HG03342 (cell line): Measurements from ENCODE around the gene FAM210A.
"Not testable (repeated sequence)": the region's sequence is repeated elsewhere in the genome, so short reads cannot be mapped to it uniquely, and the experiment has no call there.

Experiments
- ATAC-seq: cut with Tn5 transposase; IDR thresholded peaks from one replicate; pipeline ENCODE4 v1.9.1; 2021; ENCODE audit warnings: mild to moderate bottlenecking, moderate library complexity; ENCODE audit not compliant: unreplicated experiment

Gene FAM210A

DNA sequence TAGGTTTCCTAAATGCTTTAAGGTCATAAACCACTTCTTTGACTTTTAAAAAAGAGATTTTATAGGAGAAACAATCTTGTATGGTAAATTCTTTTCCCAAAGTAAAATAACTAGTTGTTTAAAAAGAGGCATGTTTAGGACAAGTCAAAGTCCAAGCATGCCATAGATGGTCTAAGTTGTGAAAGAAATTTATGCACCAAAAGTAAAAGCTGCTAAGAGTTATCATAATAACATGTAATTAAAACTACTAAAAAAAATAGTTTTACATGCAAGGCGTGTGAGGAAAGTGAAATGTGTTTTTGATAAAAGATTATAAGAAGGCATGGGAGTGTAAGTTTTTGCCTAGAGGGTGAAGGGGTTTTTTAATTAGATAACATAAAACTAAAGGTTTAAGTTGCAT is 22.5 kb downstream of the FAM210A start:
- no peak for ATAC-seq

DNA sequence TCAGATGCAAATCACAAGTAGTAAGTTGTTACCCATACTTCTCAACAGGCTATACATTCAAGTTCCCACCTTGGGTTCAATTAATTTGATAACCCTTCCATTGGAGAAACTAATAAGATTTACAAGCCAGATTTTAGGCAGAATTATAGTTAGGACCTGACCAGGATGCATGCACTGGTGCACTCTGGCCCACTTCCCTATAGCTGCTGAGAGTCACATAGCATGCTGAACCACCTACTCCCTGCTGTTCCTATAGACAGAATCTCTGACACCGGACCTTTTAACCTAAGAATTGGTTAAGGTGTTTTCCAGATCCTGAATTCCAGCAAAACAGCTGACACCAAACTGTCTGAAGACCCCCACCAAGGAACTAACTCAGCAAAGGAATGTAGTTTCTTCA is 26.2 kb downstream of the FAM210A start:
- no peak for ATAC-seq

DNA sequence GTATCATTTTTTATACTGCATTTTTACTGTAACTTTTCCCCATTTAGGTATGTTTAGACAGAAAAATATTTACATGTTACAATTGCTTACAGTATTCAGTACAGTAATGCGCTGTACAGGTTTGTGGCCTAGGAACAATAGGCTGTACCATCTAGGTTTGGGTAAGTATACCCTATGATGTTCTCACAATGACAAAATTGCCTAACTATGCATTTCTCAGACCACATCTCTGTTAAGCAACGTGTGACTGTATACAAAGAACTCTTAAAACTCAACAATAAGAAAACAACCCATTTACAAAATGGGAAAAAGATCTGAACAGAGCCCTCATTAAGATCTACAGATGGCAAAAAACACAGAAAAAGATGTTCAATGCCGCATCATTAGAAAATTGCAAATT is 29.4 kb downstream of the FAM210A start:
- no peak for ATAC-seq

DNA sequence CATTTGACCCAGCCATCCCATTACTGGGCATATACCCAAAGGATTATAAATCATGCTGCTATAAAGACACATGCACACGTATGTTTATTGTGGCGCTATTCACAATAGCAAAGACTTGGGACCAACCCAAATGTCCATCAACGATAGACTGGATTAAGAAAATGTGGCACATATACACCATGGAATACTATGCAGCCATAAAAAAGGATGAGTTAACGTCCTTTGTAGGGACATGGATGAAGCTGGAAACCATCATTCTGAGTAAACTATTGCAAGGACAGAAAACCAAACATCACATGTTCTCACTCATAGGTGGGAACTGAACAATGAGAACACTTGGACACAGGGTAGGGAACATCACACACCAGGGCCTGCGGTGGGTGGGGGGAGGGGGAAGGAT is 31.0 kb downstream of the FAM210A start:
- ATAC-seq: not testable (repeated sequence)

DNA sequence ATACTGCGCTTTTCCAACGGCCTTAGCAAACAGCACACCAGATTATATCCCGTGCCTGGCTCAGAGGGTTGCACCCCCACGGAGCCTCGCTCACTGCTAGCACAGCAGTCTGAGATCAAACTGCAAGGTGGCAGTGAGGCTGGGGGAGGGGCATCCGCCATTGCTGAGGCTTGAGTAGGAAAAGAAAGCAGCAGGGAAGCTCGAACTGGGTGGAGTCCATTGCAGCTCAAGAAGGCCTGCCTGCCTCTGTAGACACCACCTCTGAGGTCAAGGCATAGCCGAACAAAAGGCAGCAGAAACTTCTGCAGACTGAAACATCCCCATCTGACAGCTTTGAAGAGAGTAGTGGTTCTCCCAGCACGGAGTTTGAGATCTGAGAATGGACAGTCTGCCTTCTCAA is 36.3 kb downstream of the FAM210A start:
- ATAC-seq: not testable (repeated sequence)

DNA sequence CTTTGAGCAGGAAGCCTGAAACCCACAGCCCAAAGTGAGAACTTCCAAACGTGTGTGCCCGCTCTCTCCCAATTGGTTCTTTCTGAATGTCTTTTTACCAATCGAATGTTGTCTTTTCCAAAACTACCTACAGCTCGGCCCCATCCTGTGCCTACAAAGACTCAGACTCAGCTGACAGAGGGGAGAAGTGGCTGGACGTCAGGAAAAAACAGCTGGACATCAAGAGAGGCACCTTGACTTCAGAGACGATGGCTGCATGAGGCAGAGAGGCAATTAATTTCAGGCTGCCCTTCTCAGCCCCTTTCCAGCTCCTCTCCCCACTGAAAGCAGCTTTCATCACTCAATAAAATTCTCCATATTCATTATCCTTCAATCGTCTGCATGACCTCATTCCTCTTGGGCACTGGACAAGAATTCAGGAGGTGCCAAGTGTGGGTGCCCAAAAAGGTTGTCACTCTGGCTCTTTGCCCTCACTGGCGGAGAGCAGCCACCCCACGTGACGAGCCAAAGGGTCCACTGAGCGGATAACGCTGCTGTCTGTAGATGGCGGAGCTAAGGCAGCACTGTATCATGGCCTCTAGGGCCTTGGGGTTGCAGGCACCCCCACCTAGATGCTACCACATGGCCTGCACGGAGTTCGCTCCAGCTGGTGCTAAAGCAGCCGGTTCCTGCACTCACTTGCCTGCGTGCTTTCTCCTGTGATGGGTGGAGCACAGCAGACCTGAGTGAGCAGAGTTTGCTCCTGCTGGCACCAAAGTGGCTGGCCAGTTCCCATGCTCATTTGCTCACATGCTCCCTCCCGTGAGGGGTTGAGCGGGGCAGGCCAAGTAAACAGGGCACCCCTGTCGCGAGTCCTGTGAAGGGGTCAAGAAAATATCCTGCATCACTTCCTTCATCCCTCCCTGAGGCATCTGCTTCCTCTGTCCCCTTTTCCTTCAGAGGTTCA is 37.9 kb downstream of the FAM210A start:
- no peak for ATAC-seq

DNA sequence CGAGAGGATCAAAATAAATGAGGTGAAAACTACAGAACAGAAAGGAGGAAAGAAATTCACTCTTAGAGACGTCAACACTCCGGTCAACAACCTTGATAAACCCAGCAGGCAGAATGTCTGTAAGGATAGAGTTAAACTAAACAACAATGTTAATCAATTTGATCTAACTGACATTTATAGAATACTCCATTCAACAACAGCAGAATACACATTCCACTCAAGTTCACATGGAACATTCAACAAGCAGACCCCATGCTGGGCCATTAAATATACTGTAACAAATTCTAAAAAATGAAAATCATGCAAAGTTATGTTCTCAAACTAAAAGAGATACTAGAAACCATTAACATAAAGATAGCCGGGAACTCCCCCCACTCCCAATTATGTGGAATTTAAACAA is 41.8 kb downstream of the FAM210A start:
- ATAC-seq: no peak

DNA sequence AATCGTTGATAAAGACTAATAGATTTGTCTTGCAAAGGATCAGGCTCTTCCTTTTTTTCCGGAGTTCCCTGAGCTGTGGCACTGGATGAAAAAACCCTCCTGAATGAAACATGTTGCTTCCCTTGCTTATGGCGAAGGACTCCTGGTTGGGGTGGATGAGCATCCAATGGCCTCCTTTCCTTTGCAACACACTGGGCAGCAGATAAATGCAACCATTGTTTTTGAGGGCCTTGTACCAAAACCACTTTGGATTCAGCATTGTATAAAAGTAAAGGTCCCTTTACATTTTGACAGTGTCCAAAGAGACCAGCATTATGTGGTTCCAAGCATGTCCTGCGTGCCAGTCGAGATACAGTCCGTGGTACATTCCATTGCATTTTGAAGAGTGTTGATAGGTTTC is 44.7 kb downstream of the FAM210A start:
- no peak for ATAC-seq

DNA sequence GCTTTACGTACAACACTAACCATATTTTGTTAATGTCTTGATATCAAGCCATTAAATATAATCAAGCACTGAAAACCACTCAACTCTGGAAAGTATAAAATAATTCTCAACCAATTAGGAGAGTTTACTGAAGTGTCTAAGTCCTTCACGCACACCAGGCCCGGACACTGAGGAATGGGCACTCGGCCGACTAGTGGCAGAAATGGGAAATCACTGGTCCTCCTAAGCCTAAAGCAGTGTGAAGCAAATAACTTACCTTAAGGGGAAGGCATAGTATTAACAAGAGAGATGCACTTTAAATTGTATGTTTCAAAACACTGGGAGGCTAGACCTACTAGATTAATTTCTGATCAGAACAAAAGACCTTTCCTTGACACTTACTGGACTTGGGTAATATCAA is 45.7 kb downstream of the FAM210A start:
- ATAC-seq: peak; percentile 49

DNA sequence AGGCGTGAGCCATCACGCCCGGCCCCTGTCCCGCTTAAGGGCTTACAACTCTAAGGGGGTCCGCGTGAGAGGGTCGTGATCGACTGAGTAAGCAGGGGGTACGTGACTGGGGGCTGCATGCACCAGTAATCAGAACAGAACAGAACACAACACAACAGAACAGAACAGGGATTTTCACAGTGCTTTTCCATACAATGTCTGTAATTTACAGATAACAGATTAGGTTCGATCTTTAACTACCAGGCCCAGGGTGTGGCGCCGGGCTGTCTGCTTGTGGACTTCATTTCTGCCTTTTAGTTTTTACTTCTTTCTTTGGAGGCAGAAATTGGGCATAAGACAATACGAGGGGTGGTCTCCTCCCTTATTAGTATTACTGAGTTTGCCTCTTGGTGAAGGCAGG is 49.0 kb downstream of the FAM210A start:
- not testable (repeated sequence) for ATAC-seq

DNA sequence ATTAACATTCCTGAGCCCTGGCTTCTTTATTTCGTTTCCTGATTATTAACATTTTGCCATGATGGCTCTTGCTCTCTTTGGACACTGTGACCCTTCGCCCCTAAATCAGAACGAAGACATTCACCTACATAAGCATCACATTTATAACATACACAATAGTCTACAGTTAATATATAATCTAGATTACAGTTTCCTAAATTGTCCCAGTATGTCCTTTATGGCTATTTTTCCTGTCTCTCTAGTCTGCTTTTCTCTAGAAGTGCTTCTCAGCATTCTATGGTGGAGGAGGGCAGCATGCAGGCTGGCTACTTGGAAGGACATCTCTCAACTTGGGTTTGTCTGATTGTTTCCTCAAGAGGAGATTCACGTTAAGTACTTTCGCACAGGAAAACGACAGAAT is 49.9 kb downstream of the FAM210A start:
- no peak for ATAC-seq

DNA sequence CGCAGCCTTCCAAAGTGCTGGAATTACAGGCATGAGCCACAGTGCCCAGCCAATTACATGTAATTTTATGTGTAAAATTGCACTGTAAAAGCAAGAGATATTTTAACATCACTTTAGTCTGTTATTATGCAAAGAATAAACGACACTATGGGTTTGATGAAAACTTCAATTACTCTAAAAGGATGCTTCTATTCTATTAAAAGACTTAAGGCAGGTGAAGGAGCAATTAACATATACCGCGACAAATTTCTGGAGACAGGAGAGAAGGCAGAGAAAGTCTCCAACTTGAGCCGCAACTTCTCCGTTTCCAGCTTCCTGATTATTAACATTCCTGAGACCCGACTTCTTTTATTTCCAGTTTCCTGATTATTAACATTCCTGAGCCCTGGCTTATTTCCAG is 53.7 kb downstream of the FAM210A start:
- no peak for ATAC-seq

DNA sequence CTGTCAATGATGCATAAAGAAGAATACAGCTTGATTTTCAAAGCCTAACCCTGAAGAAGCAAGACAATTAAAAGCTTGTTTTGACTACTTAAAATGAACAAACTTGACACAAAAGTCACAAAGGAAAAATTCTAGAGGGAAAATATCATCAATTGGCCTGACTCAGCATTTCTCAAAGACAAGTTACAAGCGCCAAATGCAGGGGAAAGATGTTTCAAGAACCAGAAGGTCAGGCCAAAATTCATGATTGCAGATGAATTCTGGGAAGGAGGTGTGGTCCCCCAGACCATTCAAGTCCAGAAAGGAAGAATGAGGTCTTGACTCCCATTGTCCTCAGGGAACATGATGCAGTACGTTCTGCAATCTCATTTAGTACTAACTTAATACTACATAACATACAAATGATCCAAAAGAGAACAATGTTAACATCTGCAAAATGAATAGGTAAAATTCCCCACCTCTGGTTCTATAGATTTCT is 64.5 kb downstream of the FAM210A start:
- no peak for ATAC-seq

DNA sequence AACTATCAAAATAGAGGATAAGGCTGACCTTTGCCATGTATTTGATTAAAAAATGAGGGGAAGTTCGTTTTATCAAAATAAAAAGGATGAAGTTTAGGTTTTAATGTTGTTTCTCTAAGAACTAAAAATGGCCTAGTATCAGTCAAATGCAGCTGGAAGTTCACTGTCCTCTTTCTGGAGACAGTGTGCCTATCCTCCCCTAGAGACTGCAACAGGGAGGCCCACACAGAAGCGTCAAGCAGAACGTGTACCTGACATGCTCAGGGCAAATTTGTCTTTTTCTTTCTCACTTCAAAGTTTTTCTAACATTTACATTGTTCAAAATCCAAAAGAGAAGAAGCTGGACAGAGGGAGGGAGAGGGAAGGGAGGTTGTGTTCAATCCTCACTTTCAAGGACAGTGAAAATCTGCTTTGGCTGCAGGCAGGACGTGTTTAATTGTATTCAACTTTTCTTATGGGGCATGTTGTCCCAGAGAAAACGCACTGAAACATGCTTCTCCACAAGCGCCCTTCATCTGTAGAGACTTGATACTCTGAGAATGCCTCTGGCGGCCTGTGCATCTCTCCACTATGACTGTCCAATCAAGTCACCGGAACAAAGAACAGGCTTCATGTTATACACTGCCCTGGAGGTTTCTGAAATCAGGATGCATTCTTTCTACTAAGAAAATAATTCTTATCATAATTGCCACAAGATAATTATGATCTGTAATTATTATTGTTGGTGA is 65.1 kb downstream of the FAM210A start:
- ATAC-seq: no peak

DNA sequence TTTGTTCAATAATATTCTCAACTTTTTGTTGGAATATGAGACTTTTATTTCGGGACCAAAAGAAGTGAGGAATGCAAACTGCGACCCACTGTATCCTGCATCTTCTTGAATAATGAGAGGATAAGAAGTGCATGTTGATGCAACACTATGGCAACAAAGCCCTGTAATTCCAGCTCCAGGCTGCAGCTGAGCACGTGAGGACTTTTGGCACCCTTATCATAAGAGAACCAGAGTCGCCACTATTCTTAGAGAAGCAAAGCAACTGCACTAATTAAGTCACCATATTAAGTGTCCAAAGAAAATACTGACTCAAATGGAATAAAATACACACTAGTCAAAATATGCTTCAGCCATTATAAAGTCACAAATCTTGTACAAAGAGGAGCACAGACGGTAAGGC is 65.8 kb downstream of the FAM210A start:
- ATAC-seq: no peak

DNA sequence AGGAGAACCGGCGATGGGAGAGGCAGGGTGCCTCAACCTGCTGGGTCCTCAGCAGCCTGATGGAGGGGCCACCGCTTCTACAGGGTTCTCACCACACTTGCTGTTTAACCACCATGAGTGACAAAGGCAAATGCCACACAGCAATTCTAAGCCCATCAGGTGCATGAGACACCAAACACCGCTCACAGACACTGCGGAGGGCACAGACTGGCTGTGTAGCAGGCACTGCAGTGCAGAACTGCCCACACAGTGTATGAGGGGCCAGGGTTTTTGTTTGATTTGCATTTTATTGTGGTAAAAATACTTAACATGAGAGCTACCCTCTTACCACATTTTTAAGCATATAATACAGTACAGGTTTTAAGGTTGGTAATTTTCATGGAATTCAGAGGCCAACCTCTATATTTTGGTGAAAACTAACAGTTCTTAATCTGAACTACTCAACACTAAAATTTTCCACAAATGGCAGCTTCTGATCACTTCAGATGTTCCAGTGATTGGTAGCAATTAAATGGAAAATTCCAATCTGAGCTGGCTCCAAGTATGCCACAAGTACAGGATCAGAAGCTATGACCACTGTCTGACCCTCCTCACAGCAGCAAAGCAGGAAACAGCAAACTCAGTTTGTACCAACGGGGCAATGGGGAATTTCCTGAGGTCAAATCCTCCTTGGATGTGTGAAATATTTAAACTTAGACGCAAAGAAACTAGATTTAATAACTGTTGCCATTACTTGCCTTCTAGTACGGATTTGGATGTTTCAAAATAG is 67.7 kb downstream of the FAM210A start:
- no peak for ATAC-seq

DNA sequence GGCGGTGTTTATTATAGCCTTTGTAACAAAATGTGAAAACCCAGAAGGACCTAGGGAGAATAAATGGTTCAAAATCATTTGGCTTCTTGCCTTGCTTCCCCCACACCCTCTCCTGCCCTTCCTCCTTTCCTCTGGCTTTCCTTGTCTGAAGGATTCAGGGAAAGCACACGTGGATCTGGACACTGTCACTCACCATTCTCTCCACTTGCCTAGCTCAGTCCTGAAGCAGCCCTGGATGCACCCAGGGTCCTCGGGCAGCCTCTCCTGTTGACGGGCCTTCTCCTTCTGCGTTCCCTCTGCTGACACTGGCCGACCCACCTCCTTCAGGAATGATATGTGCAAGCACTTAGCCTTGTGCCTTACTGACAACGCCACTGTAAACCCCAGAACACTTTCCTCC is 68.4 kb downstream of the FAM210A start:
- no peak for ATAC-seq

DNA sequence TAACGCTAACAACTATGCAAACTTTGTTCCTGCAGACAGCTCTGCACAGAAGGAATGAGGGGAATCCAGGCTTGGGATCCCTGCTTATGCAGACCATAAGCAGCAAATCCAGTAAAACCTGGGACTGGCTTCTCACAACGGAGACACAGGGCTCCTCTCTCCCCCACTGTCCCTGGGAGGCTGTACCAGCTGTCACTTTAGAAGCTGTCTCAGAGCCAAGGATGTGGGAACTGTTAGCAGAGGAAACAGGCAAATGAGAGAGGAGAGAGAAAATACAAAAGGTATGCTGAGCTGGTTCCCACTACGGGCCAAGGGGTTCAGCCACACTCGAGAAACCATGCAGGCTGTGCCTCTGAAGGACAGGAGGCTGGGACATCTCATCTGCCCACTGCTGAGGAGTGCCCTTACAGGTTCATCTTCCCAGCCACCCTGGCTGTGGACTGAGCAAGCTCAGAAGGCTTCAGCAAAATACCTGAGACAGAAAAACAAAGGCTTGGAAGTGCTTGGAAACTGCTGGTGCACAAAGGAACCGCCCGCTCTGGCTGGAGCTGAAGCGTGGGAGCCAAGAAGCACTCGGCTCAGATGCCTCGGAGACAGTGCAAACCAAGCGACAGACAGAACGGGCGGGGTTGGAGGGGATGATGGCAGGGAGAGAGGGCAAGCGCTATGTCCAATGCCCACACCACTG is 72.5 kb downstream of the FAM210A start:
- ATAC-seq: no peak

DNA sequence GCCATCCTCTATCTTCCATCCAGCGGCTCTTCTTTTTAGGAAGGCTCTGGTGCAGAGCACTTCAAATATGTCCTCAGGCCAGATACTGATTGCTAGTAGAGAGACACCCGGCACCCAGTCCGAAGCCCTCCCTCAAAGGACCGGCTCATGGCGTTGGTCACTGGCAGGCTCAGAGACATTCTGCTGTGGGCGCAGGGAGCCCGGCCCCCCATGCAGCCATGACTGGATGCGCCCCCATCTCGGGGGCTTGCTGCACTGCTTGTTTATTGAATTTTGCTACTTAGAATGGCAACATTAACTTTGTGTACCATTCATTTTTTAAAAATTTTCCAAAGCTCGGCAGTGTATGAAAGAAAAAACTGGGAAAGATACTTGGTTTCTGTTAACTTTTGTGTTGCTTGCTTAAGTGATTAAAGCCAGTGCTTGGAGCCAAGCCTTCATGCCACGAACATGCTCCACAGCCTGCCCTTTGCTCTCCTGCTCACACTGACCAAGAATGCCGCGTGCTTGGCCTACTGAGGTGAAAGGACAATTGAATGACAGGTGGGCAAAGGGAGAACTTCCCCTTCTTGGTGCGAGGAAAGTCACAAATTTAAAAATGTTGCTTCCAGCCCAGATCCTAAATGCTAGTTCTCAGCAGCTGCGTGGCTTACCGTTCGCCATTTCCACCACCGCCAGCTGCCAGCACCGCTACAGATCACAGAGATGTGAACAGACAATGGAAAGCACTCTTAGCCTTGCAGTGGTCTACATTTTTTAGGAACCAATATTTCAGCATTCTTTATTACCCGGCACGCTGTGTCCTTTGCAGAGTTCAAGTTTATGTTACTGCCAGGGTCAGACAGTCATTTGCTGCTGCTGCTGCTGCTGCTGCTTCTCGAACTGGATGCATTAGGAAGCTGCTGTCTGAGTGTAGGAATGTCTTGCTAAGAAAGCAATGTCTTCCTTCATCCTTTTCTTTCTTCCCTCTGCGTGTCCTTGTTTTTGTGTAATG is 76.7 kb downstream of the FAM210A start:
- no peak for ATAC-seq
